ENCODE measurements around the gene TRAPPC11.

DNA sequence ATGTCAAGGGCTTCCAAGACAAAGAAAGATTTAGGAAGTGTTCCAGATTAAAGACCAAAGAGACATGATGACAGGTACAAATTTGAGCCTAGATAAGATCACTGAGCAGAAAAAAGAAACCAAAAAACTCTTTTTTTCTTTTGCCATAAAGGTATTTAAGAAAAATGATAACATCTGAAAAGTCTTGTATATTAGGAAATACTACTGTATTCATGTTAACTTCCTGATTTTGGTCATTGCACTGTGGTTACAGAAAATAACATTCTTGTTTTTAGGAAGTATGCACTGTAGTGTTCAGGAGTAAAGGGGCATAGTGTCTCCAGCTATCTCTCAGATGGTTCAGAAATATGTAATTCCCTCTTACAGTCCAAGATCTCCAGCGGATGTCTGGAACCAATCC, 37.2 kb upstream of the TRAPPC11 start:
- no peak for TF ChIP-seq EZH2phosphoT487 (conservative IDR thresholded peaks at IDR 0.05; ENCODE audit: low read length)
- TF ChIP-seq, protein P1, sequence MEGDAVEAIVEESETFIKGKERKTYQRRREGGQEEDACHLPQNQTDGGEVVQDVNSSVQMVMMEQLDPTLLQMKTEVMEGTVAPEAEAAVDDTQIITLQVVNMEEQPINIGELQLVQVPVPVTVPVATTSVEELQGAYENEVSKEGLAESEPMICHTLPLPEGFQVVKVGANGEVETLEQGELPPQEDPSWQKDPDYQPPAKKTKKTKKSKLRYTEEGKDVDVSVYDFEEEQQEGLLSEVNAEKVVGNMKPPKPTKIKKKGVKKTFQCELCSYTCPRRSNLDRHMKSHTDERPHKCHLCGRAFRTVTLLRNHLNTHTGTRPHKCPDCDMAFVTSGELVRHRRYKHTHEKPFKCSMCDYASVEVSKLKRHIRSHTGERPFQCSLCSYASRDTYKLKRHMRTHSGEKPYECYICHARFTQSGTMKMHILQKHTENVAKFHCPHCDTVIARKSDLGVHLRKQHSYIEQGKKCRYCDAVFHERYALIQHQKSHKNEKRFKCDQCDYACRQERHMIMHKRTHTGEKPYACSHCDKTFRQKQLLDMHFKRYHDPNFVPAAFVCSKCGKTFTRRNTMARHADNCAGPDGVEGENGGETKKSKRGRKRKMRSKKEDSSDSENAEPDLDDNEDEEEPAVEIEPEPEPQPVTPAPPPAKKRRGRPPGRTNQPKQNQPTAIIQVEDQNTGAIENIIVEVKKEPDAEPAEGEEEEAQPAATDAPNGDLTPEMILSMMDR (IDR thresholded peaks at IDR 0.05; ENCODE audit: insufficient read depth, low read length, poor library complexity, severe bottlenecking): no peak

Data from SU-DHL-6 (cell line).